IPS DF 4.7 (cell line): ENCODE results near the gene TRIM8.
A peak's percentile ranks its signal among the peaks of the same experiment; 100 is the strongest.

ENCODE experiments used
- DNase-seq: peaks from one replicate; pipeline ENCODE4 v3.0.0-alpha.2; 2013; ENCODE audit warnings: low spot score; ENCODE audit errors: extremely low read depth

The TRIM8 gene

GRCh38 chr10:102669206-102670064, 25.2 kb downstream of the TRIM8 start:
- no peak for DNase-seq

GRCh38 chr10:102670065-102670670, 25.9 kb downstream of the TRIM8 start:
- no peak for DNase-seq

GRCh38 chr10:102670871-102671434, 26.7 kb downstream of the TRIM8 start:
- no peak for DNase-seq

GRCh38 chr10:102673236-102673818, 29.0 kb downstream of the TRIM8 start:
- DNase-seq, result no peak

GRCh38 chr10:102673819-102674511, 29.7 kb downstream of the TRIM8 start:
- DNase-seq, result no peak

GRCh38 chr10:102674566-102674965, 30.3 kb downstream of the TRIM8 start:
- no peak for DNase-seq

- no peak for DNase-seq
Measured at GRCh38 chr10:102675011-102675665, 30.9 kb downstream of the TRIM8 start.

- DNase-seq, result no peak
Measured at GRCh38 chr10:102675666-102676533, 31.6 kb downstream of the TRIM8 start.

- DNase-seq, result no peak
Measured at GRCh38 chr10:102676534-102677315, 32.4 kb downstream of the TRIM8 start.

GRCh38 chr10:102677331-102678067, 33.2 kb downstream of the TRIM8 start:
- DNase-seq, result no peak

- DNase-seq, result no peak
Measured at GRCh38 chr10:102678068-102678400, 33.8 kb downstream of the TRIM8 start.

GRCh38 chr10:102678842-102679289, 34.6 kb downstream of the TRIM8 start:
- peak; percentile 56 for DNase-seq

- DNase-seq, result no peak
Measured at GRCh38 chr10:102679596-102679995, 35.3 kb downstream of the TRIM8 start.

GRCh38 chr10:102681696-102682095, 37.4 kb downstream of the TRIM8 start:
- DNase-seq, result no peak

GRCh38 chr10:102682416-102682815, 38.1 kb downstream of the TRIM8 start:
- no peak for DNase-seq

- DNase-seq, result no peak
Measured at GRCh38 chr10:102682981-102683380, 38.7 kb downstream of the TRIM8 start.

- DNase-seq, result no peak
Measured at GRCh38 chr10:102683736-102684135, 39.5 kb downstream of the TRIM8 start.

- no peak for DNase-seq
Measured at GRCh38 chr10:102691285-102692066, 47.2 kb downstream of the TRIM8 start.
